HEK293T (cell line): ENCODE measurements around the gene GPR18.

Experiments
- ELF4 ChIP-seq: fragments of 450-650 bp; IDR thresholded peaks from 2 replicates; pipeline ENCODE4 v1.6.1; 2017; ENCODE audit warnings: antibody characterized with exemption
- SP1 ChIP-seq: fragments of 450-650 bp; IDR thresholded peaks from 2 replicates; pipeline ENCODE4 v1.6.1; 2017

- no peak for TF ChIP-seq SP1
- TF ChIP-seq ELF4: no peak
These were observed 31.6 kb upstream of the GPR18 start for GRCh38 chr13:99289674-99290337.
